HEK293 (cell line): Measurements from ENCODE around the gene ARMC8.

Experiments used
- CTCF ChIA-PET: fragments of 350-600 bp; formaldehyde crosslinking; extraction: SDS; loops from one replicate; lab custom pipeline; 2021; ENCODE audit warnings: antibody characterized with exemption; lab: Yijun Ruan, JAX
- POLR2A ChIA-PET: fragments of 300-600 bp; formaldehyde crosslinking; extraction: SDS; loops from one replicate; lab custom pipeline; 2020; ENCODE audit warnings: antibody characterized with exemption, inconsistent platforms; lab: Yijun Ruan, JAX
- H3K27ac ChIP-seq: fragments of 200-500 bp; sonication (Bioruptor generic); 2 replicates; pipeline ENCODE4 v1.5.1; 2014; ENCODE audit warnings: low read depth, low read length, control low read depth, inconsistent platforms; ENCODE audit errors: extremely low read depth
- H3K36me3 ChIP-seq, 2 experiments: fragments of 200-500 bp in 1 of 2; sonication (Bioruptor generic) in 1 of 2; 1 replicate in 1 of 2; 2 replicates in 1 of 2; pipeline ENCODE4 v1.5.1; 2014 to 2017; ENCODE audit warnings: inconsistent platforms in 2 of 2, low read length in 2 of 2; ENCODE audit not compliant: control insufficient read depth in 2 of 2, insufficient read depth in 1 of 2
- H3K4me1 ChIP-seq: fragments of 200-500 bp; sonication (Bioruptor generic); 2 replicates; pipeline ENCODE4 v1.5.1; 2014; ENCODE audit warnings: mild to moderate bottlenecking, low read length, inconsistent platforms; ENCODE audit not compliant: control insufficient read depth, insufficient read depth
- H3K4me3 ChIP-seq: 2 replicates; pipeline ENCODE4 v1.5.1; 2011; ENCODE audit warnings: low read depth, mild to moderate bottlenecking, control low read depth, low read length, moderate library complexity
- H3K9me3 ChIP-seq: fragments of 200-500 bp; sonication (Bioruptor generic); 2 replicates; pipeline ENCODE4 v1.5.1; 2014; ENCODE audit warnings: low read depth, low read length, inconsistent platforms; ENCODE audit not compliant: control insufficient read depth, insufficient read depth
- HOXA7 ChIP-seq: sonication (generic); formaldehyde crosslinking; IDR thresholded peaks from 2 replicates; pipeline ENCODE4 v1.8.1; 2022; ENCODE audit warnings: missing genetic modification reagents, borderline replicate concordance
- KLF1 ChIP-seq: fragments of 450-650 bp; formaldehyde crosslinking; IDR thresholded peaks from 2 replicates; pipeline ENCODE4 v1.5.1; 2016; ENCODE audit warnings: missing biosample characterization, missing genetic modification characterization
- KLF7 ChIP-seq: fragments of 450-650 bp; formaldehyde crosslinking; IDR thresholded peaks from 2 replicates; pipeline ENCODE4 v1.5.1; 2016; ENCODE audit warnings: missing biosample characterization, missing genetic modification characterization, borderline replicate concordance
- MEIS1 ChIP-seq: sonication (generic); formaldehyde crosslinking; IDR thresholded peaks from 2 replicates; pipeline ENCODE4 v1.8.1; 2022; ENCODE audit warnings: missing genetic modification reagents, mild to moderate bottlenecking, borderline replicate concordance
- OSR2 ChIP-seq: fragments of 450-650 bp; formaldehyde crosslinking; IDR thresholded peaks from 2 replicates; pipeline ENCODE4 v1.5.1; 2016; ENCODE audit warnings: missing biosample characterization, missing genetic modification characterization
- TCF7L2 ChIP-seq: IDR thresholded peaks from 2 replicates; pipeline ENCODE4 v1.6.1; 2011; ENCODE audit warnings: low read depth, mild to moderate bottlenecking, inconsistent platforms, low read length, moderate library complexity, borderline replicate concordance
- YY2 ChIP-seq: fragments of 450-650 bp; formaldehyde crosslinking; IDR thresholded peaks from 2 replicates; pipeline ENCODE4 v1.5.1; 2016; ENCODE audit warnings: missing biosample characterization, missing genetic modification characterization
- ZBTB48 ChIP-seq: fragments of 450-650 bp; formaldehyde crosslinking; IDR thresholded peaks from 2 replicates; pipeline ENCODE4 v1.5.1; 2016; ENCODE audit warnings: missing biosample characterization, missing genetic modification characterization
- ZBTB8A ChIP-seq: fragments of 450-650 bp; formaldehyde crosslinking; IDR thresholded peaks from 2 replicates; pipeline ENCODE4 v1.5.1; 2016; ENCODE audit warnings: missing biosample characterization, missing genetic modification characterization
- ZEB2 ChIP-seq: fragments of 450-650 bp; formaldehyde crosslinking; IDR thresholded peaks from 2 replicates; pipeline ENCODE4 v1.5.1; 2016; ENCODE audit warnings: missing biosample characterization, missing genetic modification characterization
- ZNF211 ChIP-seq: fragments of 450-650 bp; formaldehyde crosslinking; IDR thresholded peaks from 2 replicates; pipeline ENCODE4 v1.5.1; 2016; ENCODE audit warnings: low read depth, missing biosample characterization, missing genetic modification characterization
- ZNF266 ChIP-seq: fragments of 450-650 bp; formaldehyde crosslinking; IDR thresholded peaks from 2 replicates; pipeline ENCODE4 v1.5.1; 2016; ENCODE audit warnings: missing biosample characterization, missing genetic modification characterization, low read depth
- ZNF311 ChIP-seq: fragments of 450-650 bp; formaldehyde crosslinking; IDR thresholded peaks from 2 replicates; pipeline ENCODE4 v1.5.1; 2017; ENCODE audit warnings: missing biosample characterization, missing genetic modification characterization, borderline replicate concordance
- ZNF350 ChIP-seq: fragments of 450-650 bp; formaldehyde crosslinking; IDR thresholded peaks from 2 replicates; pipeline ENCODE4 v1.5.0; 2017; ENCODE audit warnings: missing biosample characterization, mild to moderate bottlenecking, missing genetic modification characterization
- ZNF394 ChIP-seq: fragments of 450-650 bp; formaldehyde crosslinking; IDR thresholded peaks from 2 replicates; pipeline ENCODE4 v1.5.1; 2016; ENCODE audit warnings: missing biosample characterization, missing genetic modification characterization, mild to moderate bottlenecking, moderate library complexity, borderline replicate concordance
- ZNF510 ChIP-seq: fragments of 450-650 bp; formaldehyde crosslinking; IDR thresholded peaks from 2 replicates; pipeline ENCODE4 v1.5.1; 2018; ENCODE audit warnings: mild to moderate bottlenecking, missing genetic modification characterization, missing biosample characterization; ENCODE audit not compliant: insufficient replicate concordance
- ZNF514 ChIP-seq: fragments of 450-650 bp; formaldehyde crosslinking; IDR thresholded peaks from 2 replicates; pipeline ENCODE4 v1.5.1; 2016; ENCODE audit warnings: missing biosample characterization, missing genetic modification characterization
- ZNF549 ChIP-seq: fragments of 450-650 bp; IDR thresholded peaks from 2 replicates; pipeline ENCODE4 v1.5.1; 2018; ENCODE audit warnings: missing biosample characterization, missing genetic modification characterization, mild to moderate bottlenecking, inconsistent platforms, moderate library complexity
- ZNF596 ChIP-seq: fragments of 450-650 bp; IDR thresholded peaks from 2 replicates; pipeline ENCODE4 v1.5.0; 2018; ENCODE audit warnings: missing biosample characterization, mild to moderate bottlenecking, missing genetic modification characterization, moderate library complexity
- ZNF600 ChIP-seq: fragments of 450-650 bp; formaldehyde crosslinking; IDR thresholded peaks from 2 replicates; pipeline ENCODE4 v1.5.1; 2016; ENCODE audit warnings: missing biosample characterization, missing genetic modification characterization
- ZNF658 ChIP-seq: fragments of 450-650 bp; formaldehyde crosslinking; IDR thresholded peaks from 2 replicates; pipeline ENCODE4; 2016; ENCODE audit warnings: missing biosample characterization, missing genetic modification characterization
- ZNF677 ChIP-seq: fragments of 450-650 bp; IDR thresholded peaks from 2 replicates; pipeline ENCODE4 v1.5.0; 2018; ENCODE audit warnings: missing biosample characterization, mild to moderate bottlenecking, missing genetic modification characterization, moderate library complexity
- ZNF777 ChIP-seq: fragments of 450-650 bp; formaldehyde crosslinking; IDR thresholded peaks from 2 replicates; pipeline ENCODE4 v1.5.1; 2017; ENCODE audit warnings: missing biosample characterization, missing genetic modification characterization, borderline replicate concordance
- ZNF792 ChIP-seq: fragments of 450-650 bp; formaldehyde crosslinking; IDR thresholded peaks from 2 replicates; pipeline ENCODE4 v1.5.1; 2016; ENCODE audit warnings: missing biosample characterization, missing genetic modification characterization
- TF ChIP-seq, protein P1 (sequence below): IDR thresholded peaks from 2 replicates; pipeline ENCODE4 v1.6.1; 2011; ENCODE audit warnings: mild to moderate bottlenecking, low read depth, low read length, borderline replicate concordance
- TF ChIP-seq, protein P2 (sequence below): fragments of 450-650 bp; formaldehyde crosslinking; IDR thresholded peaks from 2 replicates; pipeline ENCODE4 v1.5.0; 2017; ENCODE audit warnings: missing biosample characterization, missing genetic modification characterization, borderline replicate concordance
- TF ChIP-seq, protein P3 (sequence below): fragments of 450-650 bp; formaldehyde crosslinking; IDR thresholded peaks from 2 replicates; pipeline ENCODE4; 2016; ENCODE audit warnings: missing biosample characterization, missing genetic modification characterization
- TF ChIP-seq, protein P4 (sequence below): fragments of 450-650 bp; formaldehyde crosslinking; IDR thresholded peaks from 2 replicates; pipeline ENCODE4 v1.5.1; 2017; ENCODE audit warnings: missing biosample characterization, missing genetic modification characterization
- TF ChIP-seq, protein P5 (sequence below): fragments of 450-650 bp; IDR thresholded peaks from 2 replicates; pipeline ENCODE4 v1.5.1; 2018; ENCODE audit warnings: missing biosample characterization, mild to moderate bottlenecking, missing genetic modification characterization

Gene ARMC8

GRCh38 chr3:138253609-138254008 lies 66.5 kb downstream of the ARMC8 start (continued):
- TF ChIP-seq, protein P1, sequence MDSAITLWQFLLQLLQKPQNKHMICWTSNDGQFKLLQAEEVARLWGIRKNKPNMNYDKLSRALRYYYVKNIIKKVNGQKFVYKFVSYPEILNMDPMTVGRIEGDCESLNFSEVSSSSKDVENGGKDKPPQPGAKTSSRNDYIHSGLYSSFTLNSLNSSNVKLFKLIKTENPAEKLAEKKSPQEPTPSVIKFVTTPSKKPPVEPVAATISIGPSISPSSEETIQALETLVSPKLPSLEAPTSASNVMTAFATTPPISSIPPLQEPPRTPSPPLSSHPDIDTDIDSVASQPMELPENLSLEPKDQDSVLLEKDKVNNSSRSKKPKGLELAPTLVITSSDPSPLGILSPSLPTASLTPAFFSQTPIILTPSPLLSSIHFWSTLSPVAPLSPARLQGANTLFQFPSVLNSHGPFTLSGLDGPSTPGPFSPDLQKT, result no peak
- no peak for TF ChIP-seq ZNF394
- no peak for TF ChIP-seq MEIS1 (CRISPR knock-in tag)
- TF ChIP-seq ZNF549 (tag by site-specific recombination), result no peak
- no peak for TF ChIP-seq TCF7L2
- TF ChIP-seq ZNF211, result no peak
- no peak for TF ChIP-seq ZEB2 (tag by site-specific recombination)
- no peak for TF ChIP-seq ZNF658
- TF ChIP-seq ZNF677, result no peak
- no peak for TF ChIP-seq ZBTB48

- H3K27ac ChIP-seq, result no peak overlapping the region
- POLR2A ChIA-PET, result no interaction called here
- CTCF ChIA-PET, result no interaction called here
- no peaks in the 10 kb centered on the region for H3K9me3 ChIP-seq
- no peaks in the 10 kb centered on the region for H3K4me1 ChIP-seq
- no peaks in the 10 kb centered on the region for H3K36me3 ChIP-seq
- no peak overlapping the region for H3K4me3 ChIP-seq
- TF ChIP-seq, protein P2, sequence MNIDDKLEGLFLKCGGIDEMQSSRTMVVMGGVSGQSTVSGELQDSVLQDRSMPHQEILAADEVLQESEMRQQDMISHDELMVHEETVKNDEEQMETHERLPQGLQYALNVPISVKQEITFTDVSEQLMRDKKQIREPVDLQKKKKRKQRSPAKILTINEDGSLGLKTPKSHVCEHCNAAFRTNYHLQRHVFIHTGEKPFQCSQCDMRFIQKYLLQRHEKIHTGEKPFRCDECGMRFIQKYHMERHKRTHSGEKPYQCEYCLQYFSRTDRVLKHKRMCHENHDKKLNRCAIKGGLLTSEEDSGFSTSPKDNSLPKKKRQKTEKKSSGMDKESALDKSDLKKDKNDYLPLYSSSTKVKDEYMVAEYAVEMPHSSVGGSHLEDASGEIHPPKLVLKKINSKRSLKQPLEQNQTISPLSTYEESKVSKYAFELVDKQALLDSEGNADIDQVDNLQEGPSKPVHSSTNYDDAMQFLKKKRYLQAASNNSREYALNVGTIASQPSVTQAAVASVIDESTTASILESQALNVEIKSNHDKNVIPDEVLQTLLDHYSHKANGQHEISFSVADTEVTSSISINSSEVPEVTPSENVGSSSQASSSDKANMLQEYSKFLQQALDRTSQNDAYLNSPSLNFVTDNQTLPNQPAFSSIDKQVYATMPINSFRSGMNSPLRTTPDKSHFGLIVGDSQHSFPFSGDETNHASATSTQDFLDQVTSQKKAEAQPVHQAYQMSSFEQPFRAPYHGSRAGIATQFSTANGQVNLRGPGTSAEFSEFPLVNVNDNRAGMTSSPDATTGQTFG (tag by site-specific recombination), result no peak
- TF ChIP-seq ZNF510, result no peak
- TF ChIP-seq ZNF677, result no peak
- no peak for TF ChIP-seq ZNF350 (tag by site-specific recombination)
- TF ChIP-seq KLF7 (tag by site-specific recombination), result no peak
- TF ChIP-seq, all 188 proteins: peak for 0
These were observed 67.1 kb downstream of the ARMC8 start for GRCh38 chr3:138254216-138254615.

DNA sequence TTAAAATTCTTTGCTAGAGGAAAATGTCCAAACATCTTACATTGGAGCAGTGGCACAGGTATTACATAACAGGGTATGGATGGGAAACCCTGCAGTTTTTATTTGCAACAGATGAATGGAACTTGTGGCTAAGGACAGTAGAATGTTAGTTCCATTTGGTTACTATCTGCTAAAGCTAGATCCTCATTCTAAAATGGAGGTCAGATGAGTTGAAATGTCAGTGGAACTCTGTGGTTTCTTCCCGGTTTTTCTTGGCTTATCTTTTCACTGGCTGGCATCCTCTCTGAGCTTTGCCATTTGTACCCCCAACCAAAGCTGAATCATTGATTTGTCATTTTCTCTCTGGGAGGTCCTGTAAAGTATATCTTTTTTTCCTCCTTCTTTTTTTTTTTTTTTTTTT lies 68.9 kb downstream of the ARMC8 start:
- POLR2A ChIA-PET, result no interaction called here
- Histone ChIP-seq H3K9me3 (no peaks in the 10 kb centered on the region), H3K4me3 (no peak overlapping the region), H3K27ac (no peak overlapping the region), H3K4me1 (no peaks in the 10 kb centered on the region), H3K36me3 (no peaks in the 10 kb centered on the region)
- CTCF ChIA-PET, result no interaction called here
- TF ChIP-seq ZNF394, result no peak
- TF ChIP-seq ZNF600 (tag by site-specific recombination), result no peak
- no peak for TF ChIP-seq ZBTB8A (tag by site-specific recombination)
- no peak for TF ChIP-seq ZNF311
- TF ChIP-seq OSR2 (tag by site-specific recombination), result no peak
- TF ChIP-seq ZNF514 (tag by site-specific recombination), result no peak
- TF ChIP-seq, protein P3, sequence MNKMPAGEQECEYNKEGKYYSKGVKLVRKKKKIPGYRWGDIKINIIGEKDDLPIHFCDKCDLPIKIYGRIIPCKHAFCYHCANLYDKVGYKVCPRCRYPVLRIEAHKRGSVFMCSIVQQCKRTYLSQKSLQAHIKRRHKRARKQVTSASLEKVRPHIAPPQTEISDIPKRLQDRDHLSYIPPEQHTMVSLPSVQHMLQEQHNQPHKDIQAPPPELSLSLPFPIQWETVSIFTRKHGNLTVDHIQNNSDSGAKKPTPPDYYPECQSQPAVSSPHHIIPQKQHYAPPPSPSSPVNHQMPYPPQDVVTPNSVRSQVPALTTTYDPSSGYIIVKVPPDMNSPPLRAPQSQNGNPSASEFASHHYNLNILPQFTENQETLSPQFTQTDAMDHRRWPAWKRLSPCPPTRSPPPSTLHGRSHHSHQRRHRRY (tag by site-specific recombination), result no peak
- TF ChIP-seq ZNF792 (tag by site-specific recombination), result no peak
- TF ChIP-seq ZNF266, result no peak
- TF ChIP-seq HOXA7 (CRISPR knock-in tag), result no peak
- no peak for TF ChIP-seq ZNF777 (tag by site-specific recombination)
- TF ChIP-seq, protein P4, sequence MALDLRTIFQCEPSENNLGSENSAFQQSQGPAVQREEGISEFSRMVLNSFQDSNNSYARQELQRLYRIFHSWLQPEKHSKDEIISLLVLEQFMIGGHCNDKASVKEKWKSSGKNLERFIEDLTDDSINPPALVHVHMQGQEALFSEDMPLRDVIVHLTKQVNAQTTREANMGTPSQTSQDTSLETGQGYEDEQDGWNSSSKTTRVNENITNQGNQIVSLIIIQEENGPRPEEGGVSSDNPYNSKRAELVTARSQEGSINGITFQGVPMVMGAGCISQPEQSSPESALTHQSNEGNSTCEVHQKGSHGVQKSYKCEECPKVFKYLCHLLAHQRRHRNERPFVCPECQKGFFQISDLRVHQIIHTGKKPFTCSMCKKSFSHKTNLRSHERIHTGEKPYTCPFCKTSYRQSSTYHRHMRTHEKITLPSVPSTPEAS (tag by site-specific recombination), result no peak
- no peak for TF ChIP-seq ZNF596 (tag by site-specific recombination)
- TF ChIP-seq KLF1, result no peak
- TF ChIP-seq ZNF510, result no peak
- no peak for TF ChIP-seq YY2 (tag by site-specific recombination)
- TF ChIP-seq, protein P5, sequence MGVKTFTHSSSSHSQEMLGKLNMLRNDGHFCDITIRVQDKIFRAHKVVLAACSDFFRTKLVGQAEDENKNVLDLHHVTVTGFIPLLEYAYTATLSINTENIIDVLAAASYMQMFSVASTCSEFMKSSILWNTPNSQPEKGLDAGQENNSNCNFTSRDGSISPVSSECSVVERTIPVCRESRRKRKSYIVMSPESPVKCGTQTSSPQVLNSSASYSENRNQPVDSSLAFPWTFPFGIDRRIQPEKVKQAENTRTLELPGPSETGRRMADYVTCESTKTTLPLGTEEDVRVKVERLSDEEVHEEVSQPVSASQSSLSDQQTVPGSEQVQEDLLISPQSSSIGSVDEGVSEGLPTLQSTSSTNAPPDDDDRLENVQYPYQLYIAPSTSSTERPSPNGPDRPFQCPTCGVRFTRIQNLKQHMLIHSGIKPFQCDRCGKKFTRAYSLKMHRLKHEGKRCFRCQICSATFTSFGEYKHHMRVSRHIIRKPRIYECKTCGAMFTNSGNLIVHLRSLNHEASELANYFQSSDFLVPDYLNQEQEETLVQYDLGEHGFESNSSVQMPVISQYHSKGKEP (tag by site-specific recombination), result no peak
